Heart left ventricle (tissue), 13 donors: ENCODE measurements around the gene ETV3.

ENCODE experiments used
- CTCF ChIP-seq, 12 donors: fragments of 200-600 bp; sonication (generic) in 4 of 12; IDR thresholded peaks; one replicate each; pipeline versions ENCODE4 v1.5.0 to v1.8.0; 2018 to 2022; ENCODE audit warnings: antibody characterized with exemption in 12 of 12, mild to moderate bottlenecking in 5 of 12
- POLR2A ChIP-seq, 2 donors: fragments of 450-650 bp; IDR thresholded peaks; one replicate each; pipeline ENCODE4 v1.6.1; 2017; ENCODE audit warnings: antibody characterized with exemption in 2 of 2, mild to moderate bottlenecking in 2 of 2, moderate library complexity in 2 of 2
- donor health status: ischemic (EF 13 %, LVEDD 7.1; RV severe dilation, severe dysfunction).
- donor health status: DM: no; HTN: yes; CAD: no.
- donor health status: DM: no; HTN: no; CAD: no.
- donor health status: ischemic (EF 25% LVEDD 6.9; RV normal size, moderate dysfunction).
- donor health status: ischemic (EF 25% LVEDD 5.7; RV mildly dilated, moderate dysfunction).
- donor health status: ischemic (EF 35%, LVEDD 5.7; RV mildly dilated, moderate dysfunction).
- donor health status: nonischemic (EF 11% LVEDD 7.7; RV severe dilation, severe dysfunction).
- donor health status: DM: yes; HTN: yes; CAD: no.
- donor health status: PGD.
- donor health status: ischemic (EF 29% LVEDD 5.4; RV normal size, mild dysfunction).
- donor health status: nonischemic (EF 23%, LVEDD 6.1; RV moderate dilation, normal function).

GRCh38 chr1:157114183-157115121 lies 23.7 kb downstream of the ETV3 start:
- TF ChIP-seq CTCF (IDR thresholded peaks at IDR 0.05) = no peak
- TF ChIP-seq POLR2A (IDR thresholded peaks at IDR 0.05) = no peak
